HepG2 (cell line): ENCODE results near the gene PPP1CA. TPM values are rescaled to one million over a fixed set of nuclear protein-coding genes. Genes with fewer than 3 reads are reported as not detected.

Experiments used
- ATAC-seq: fragments of 200-7000 bp; cut with Tn5 transposase; 3 replicates; pipeline ENCODE4 v1.9.1; 2020; ENCODE audit warnings: mild to moderate bottlenecking, moderate library complexity
- BruUV-seq: library from RNA; stranded (reverse); fragments of 400-500 nt; replicated peaks from 2 replicates; lab custom pipeline; 2021; lab: Mats Ljungman, UMichigan
- CTCF ChIA-PET: fragments of 300-600 bp; formaldehyde crosslinking; extraction: SDS; loops from one replicate; lab custom pipeline; 2021; ENCODE audit warnings: low total read pairs, inconsistent platforms, low intra/inter-chr PET ratio; lab: Yijun Ruan, JAX
- POLR2A ChIA-PET: fragments of 350-600 bp; sonication (Branson Sonifier 250); formaldehyde crosslinking; loops from one replicate; lab custom pipeline; 2020; ENCODE audit warnings: antibody characterized with exemption, inconsistent platforms; lab: Yijun Ruan, JAX
- DNase-seq: peaks from one replicate; pipeline ENCODE4 v3.0.0-alpha.2; 2015; ENCODE audit warnings: low spot score
- FAIRE-seq: peaks from 3 replicates; lab custom pipeline; 2011; peaks lifted over from hg19 to GRCh38; lab: Jason Lieb, UNC
- H2AFZ ChIP-seq: one replicate; pipeline ENCODE4 v1.6.1; 2011; ENCODE audit warnings: low read length, inconsistent platforms
- H3K27ac ChIP-seq: fragments of 300-600 bp; 3 replicates; pipeline ENCODE4 v1.8.0; 2011; ENCODE audit warnings: mixed run types, mild to moderate bottlenecking, mixed read lengths, low read length, inconsistent platforms; ENCODE audit not compliant: insufficient read depth; ENCODE audit errors: extremely low read length
- H3K27me3 ChIP-seq, 2 experiments: fragments of 200-600 bp in 1 of 2; 2 replicates in 1 of 2; 3 replicates in 1 of 2; pipeline versions ENCODE4 v1.6.0 to v1.8.0; 2011; ENCODE audit warnings: low read length in 2 of 2, mild to moderate bottlenecking in 2 of 2, moderate library complexity in 2 of 2, inconsistent platforms in 1 of 2; ENCODE audit not compliant: insufficient read depth in 2 of 2, control insufficient read depth in 1 of 2
- H3K36me3 ChIP-seq, 2 experiments: fragments of 200-600 bp in 1 of 2; replicated peaks in 1 of 2; 2 replicates in 1 of 2; 3 replicates in 1 of 2; pipeline versions ENCODE4 v1.5.1 to v1.8.0; 2011; ENCODE audit warnings: low read length in 2 of 2, inconsistent platforms in 1 of 2; ENCODE audit not compliant: insufficient read depth in 2 of 2, control insufficient read depth in 1 of 2
- H3K4me1 ChIP-seq: 2 replicates; pipeline ENCODE4 v1.5.1; 2012; ENCODE audit warnings: low read length, inconsistent platforms; ENCODE audit not compliant: insufficient read depth
- H3K4me2 ChIP-seq: 2 replicates; pipeline ENCODE4 v1.6.0; 2011; ENCODE audit warnings: low read depth, low read length, inconsistent platforms
- H3K4me3 ChIP-seq, 3 experiments: fragments of 200-600 bp in 1 of 3; sonication (generic), shearing (Covaris generic) in 1 of 3; replicated peaks in 1 of 3; 2 replicates each; pipeline ENCODE4 v1.5.1; 2011 to 2016; ENCODE audit warnings: low read length in 3 of 3, inconsistent platforms in 2 of 3, low read depth in 2 of 3, mild to moderate bottlenecking in 2 of 3, control low read depth in 1 of 3, mixed read lengths in 1 of 3; ENCODE audit not compliant: insufficient read depth in 1 of 3
- H3K79me2 ChIP-seq: one replicate; pipeline ENCODE4 v1.6.1; 2011; ENCODE audit warnings: low read length, inconsistent platforms; ENCODE audit not compliant: insufficient read depth
- H3K9ac ChIP-seq: 2 replicates; pipeline ENCODE4 v1.6.0; 2011; ENCODE audit warnings: mild to moderate bottlenecking, low read depth, low read length, inconsistent platforms; ENCODE audit not compliant: insufficient read depth
- H3K9me3 ChIP-seq: 2 replicates; pipeline ENCODE4 v1.5.1; 2012; ENCODE audit warnings: mild to moderate bottlenecking, low read length
- H4K20me1 ChIP-seq: 2 replicates; pipeline ENCODE4 v1.6.0; 2011; ENCODE audit warnings: inconsistent platforms, mild to moderate bottlenecking, low read length, moderate library complexity; ENCODE audit not compliant: insufficient read depth
- ARNT ChIP-seq: fragments of 450-650 bp; IDR thresholded peaks from 2 replicates; pipeline ENCODE4 v1.6.1; 2017
- CHCHD3 ChIP-seq: sonication (generic); formaldehyde crosslinking; IDR thresholded peaks from 2 replicates; pipeline ENCODE4 v1.8.0; 2022; ENCODE audit warnings: mild to moderate bottlenecking, missing genetic modification reagents, moderate library complexity
- EEA1 ChIP-seq: sonication (generic); formaldehyde crosslinking; IDR thresholded peaks from 2 replicates; pipeline ENCODE4 v1.5.1; 2020; ENCODE audit warnings: mild to moderate bottlenecking, missing genetic modification reagents, borderline replicate concordance
- FOXO1 ChIP-seq: sonication (generic); formaldehyde crosslinking; IDR thresholded peaks from 2 replicates; pipeline ENCODE4 v1.4.0; 2020; ENCODE audit warnings: missing genetic modification reagents
- TERF1 ChIP-seq: sonication (generic); formaldehyde crosslinking; IDR thresholded peaks from 2 replicates; pipeline ENCODE4 v1.8.0; 2022; ENCODE audit warnings: mild to moderate bottlenecking, missing genetic modification reagents, moderate library complexity
- TMF1 ChIP-seq: sonication (generic); formaldehyde crosslinking; IDR thresholded peaks from 2 replicates; pipeline ENCODE4 v1.8.1; 2022; ENCODE audit warnings: low read depth, missing genetic modification reagents
- ZNF235 ChIP-seq: sonication (generic); formaldehyde crosslinking; IDR thresholded peaks from 2 replicates; pipeline ENCODE4 v1.8.1; 2023; ENCODE audit warnings: mild to moderate bottlenecking, missing genetic modification reagents, borderline replicate concordance
- ZNF737 ChIP-seq: sonication (generic); formaldehyde crosslinking; IDR thresholded peaks from 2 replicates; pipeline ENCODE4 v1.5.0; 2020; ENCODE audit warnings: missing genetic modification reagents, mild to moderate bottlenecking, borderline replicate concordance
- WGBS: methylation state at CpG from one replicate; pipeline ENCODE4 v1.1.6; 2017; ENCODE audit warnings: low lambda C conversion rate; 5-methylcytosine and 5-hydroxymethylcytosine counted together
- in situ Hi-C: cut with HindIII; loops from 2 replicates; pipeline ENCODE4 v1.10.0; 2017; ENCODE audit warnings: low pct_unique_long_range_greater_than_20kb; ENCODE audit not compliant: extremely low pct_ligation_motif_present
- intact Hi-C: fragments of 100-400 bp; cut with micrococcal nuclease; formaldehyde crosslinking; loops from one replicate; pipeline ENCODE4 v1.10.0; 2022; ENCODE audit not compliant: unreplicated experiment
- polyA plus RNA-seq, 8 experiments: library from polyadenylated mRNA; depleted of rRNA in 3 of 8; stranded (reverse) in 7 of 8; unstranded in 1 of 8; fragments of >200 nt; fragmentation: Illumina TruSeq in 4 of 8; extraction: Trizol in 4 of 8; gene quantifications; 2 replicates each; pipeline versions ENCODE4 v1.2.1 to v1.2.3, GENCODE V29; 2011 to 2016; ENCODE audit warnings: low read depth in 4 of 8, missing spikeins in 1 of 8, mixed read lengths in 1 of 8; ENCODE audit not compliant: insufficient read depth in 1 of 8
- total RNA-seq, 5 experiments: library from RNA; depleted of rRNA; stranded (reverse); fragments of >200 nt; fragmentation: Illumina TruSeq; extraction: Trizol; gene quantifications; 2 replicates each; pipeline ENCODE4 v1.2.3, GENCODE V29; 2016; ENCODE audit warnings: low read depth in 1 of 5
- TF ChIP-seq, protein P1 (sequence below): sonication (generic); formaldehyde crosslinking; IDR thresholded peaks from 2 replicates; pipeline ENCODE4 v1.5.0; 2020; ENCODE audit warnings: missing genetic modification reagents
- TF ChIP-seq, protein P2 (sequence below): sonication (generic); formaldehyde crosslinking; IDR thresholded peaks from 2 replicates; pipeline ENCODE4 v1.5.0; 2020; ENCODE audit warnings: mild to moderate bottlenecking, missing genetic modification reagents, moderate library complexity

PPP1CA gene
- total and polyA plus RNA-seq, 2 of the 13 experiments (the other 11 are each of a cell fraction or from before 2014, with no cell fraction given): 149 to 170 TPM

DNA sequence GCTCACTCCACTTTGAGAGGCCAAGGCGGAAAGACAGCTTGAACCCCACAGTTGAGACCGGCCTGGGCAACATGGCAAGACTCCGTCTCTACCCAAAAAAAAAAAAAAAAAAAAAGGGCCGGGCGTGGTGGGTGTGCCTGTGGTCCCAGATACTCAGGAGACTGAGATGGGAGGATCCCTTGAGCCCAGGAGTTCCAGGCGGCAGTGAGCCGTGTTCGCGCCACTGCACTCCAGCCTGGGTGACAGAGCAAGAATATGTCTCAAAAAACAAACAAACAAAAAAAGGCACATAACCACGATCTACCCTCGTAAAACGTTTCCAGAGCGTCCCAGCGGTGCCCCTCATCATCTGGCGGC, 10.7 kb downstream of the PPP1CA start:
- DNase-seq: no peak
- H4K20me1 ChIP-seq: no peaks in the 10 kb centered on the region
- H3K9me3 ChIP-seq: no peaks in the 10 kb centered on the region
- 13% methylated on average over 15 of the region's 15 CpGs for WGBS
- peak overlapping the region; percentile 80 for H3K9ac ChIP-seq
- in situ Hi-C loops: no loop called here
- intact Hi-C loops: no loop called here
- no peak for ATAC-seq
- H3K79me2 ChIP-seq: peaks cover 10% of the 10 kb centered on the region
- no peak overlapping the region for H2AFZ ChIP-seq
- H3K27me3 ChIP-seq: peaks cover 1 to 9% of the 10 kb centered on the region in 2 experiments; a peak in 3 of 5 replicates
- POLR2A ChIA-PET: interaction anchor here (1.0 to 3.8 kb wide), 7 partner anchors 10 to 92 kb away, joined by 4 to 81 read pairs (median 10); partner anchors contain the start of genes AIP, CLCF1, POLD4 and PPP1CA
- no TSS peak for BruUV-seq
- CTCF ChIA-PET: interaction anchor here (2.4 kb wide), 1 partner anchor 115 kb away, joined by 18 read pairs; the partner anchor contains the start of gene PITPNM1
- TF ChIP-seq ZNF737 (CRISPR knock-in tag): 0 out of 2 replicates have a peak, but pooled peaks have one; percentile 21
- 0 out of 2 replicates have a peak, but pooled peaks have one; percentile 31 for TF ChIP-seq CHCHD3
- TF ChIP-seq, protein P1, sequence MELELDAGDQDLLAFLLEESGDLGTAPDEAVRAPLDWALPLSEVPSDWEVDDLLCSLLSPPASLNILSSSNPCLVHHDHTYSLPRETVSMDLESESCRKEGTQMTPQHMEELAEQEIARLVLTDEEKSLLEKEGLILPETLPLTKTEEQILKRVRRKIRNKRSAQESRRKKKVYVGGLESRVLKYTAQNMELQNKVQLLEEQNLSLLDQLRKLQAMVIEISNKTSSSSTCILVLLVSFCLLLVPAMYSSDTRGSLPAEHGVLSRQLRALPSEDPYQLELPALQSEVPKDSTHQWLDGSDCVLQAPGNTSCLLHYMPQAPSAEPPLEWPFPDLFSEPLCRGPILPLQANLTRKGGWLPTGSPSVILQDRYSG (CRISPR knock-in tag): no peak
- no peak for TF ChIP-seq ARNT
- H3K4me1 ChIP-seq: peaks cover 43% of the 10 kb centered on the region
- peaks cover 3 to 5% of the 10 kb centered on the region in 2 experiments; a peak in 1 of 5 replicates for H3K36me3 ChIP-seq
- H3K4me3 ChIP-seq: peak overlapping the region; percentile 64 to 85 (median 78)
- peak overlapping the region; percentile 97 for H3K4me2 ChIP-seq
- no peak for FAIRE-seq
- peak overlapping the region; percentile 82 for H3K27ac ChIP-seq

DNA sequence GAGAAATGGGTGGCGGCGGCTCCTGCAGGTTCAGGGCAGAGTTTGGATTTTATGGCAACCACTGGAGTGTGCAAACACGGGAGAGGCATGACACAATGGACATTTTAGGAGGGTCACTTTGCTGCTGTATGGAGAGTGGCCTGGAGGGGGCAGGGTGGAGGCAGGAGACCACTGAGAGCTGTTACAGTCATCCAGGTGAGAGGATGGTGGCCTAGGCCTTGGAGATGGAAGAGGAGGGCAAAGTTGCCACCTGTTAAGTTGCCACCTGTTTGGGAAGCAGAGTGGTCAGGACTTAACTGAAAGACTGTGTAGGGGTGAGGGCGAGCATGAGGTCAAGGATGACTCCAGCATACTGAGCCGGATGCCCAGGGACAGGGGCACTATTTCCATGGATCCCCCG, 12.2 kb downstream of the PPP1CA start:
- POLR2A ChIA-PET: interaction anchor here (0.9 to 1.3 kb wide), 4 partner anchors 12 to 93 kb away, joined by 3 to 9 read pairs (median 3); partner anchors contain the start of genes AIP, POLD4 and PPP1CA
- no peak overlapping the region for H3K4me2 ChIP-seq
- no peaks in the 10 kb centered on the region for H3K9me3 ChIP-seq
- no peak overlapping the region for H3K9ac ChIP-seq
- ATAC-seq (peak; percentile 65), FAIRE-seq (peak; percentile 88), DNase-seq (peak; percentile 64)
- no peak overlapping the region for H3K27ac ChIP-seq
- peaks cover 1 to 18% of the 10 kb centered on the region in 2 experiments; a peak in 3 of 5 replicates for H3K27me3 ChIP-seq
- peaks cover 10% of the 10 kb centered on the region for H3K79me2 ChIP-seq
- CTCF ChIA-PET: interaction anchor here (2.4 kb wide), 1 partner anchor 116 kb away, joined by 18 read pairs; the partner anchor contains the start of gene PITPNM1
- no peak overlapping the region for H3K4me3 ChIP-seq
- in situ Hi-C loops: loop anchor here (5.0 kb wide), 1 partner anchor 37 kb away; the partner anchor contains the start of gene POLD4
- 39% methylated on average over 6 of the region's 6 CpGs for WGBS
- peaks cover 0 to 2% of the 10 kb centered on the region in 2 experiments; a peak in 1 of 5 replicates for H3K36me3 ChIP-seq
- intact Hi-C loops: loop anchor here (1.0 to 10.0 kb wide), 2 partner anchors 116 to 145 kb away; partner anchors contain the start of gene PITPNM1
- BruUV-seq: no TSS peak
- peaks cover 43% of the 10 kb centered on the region for H3K4me1 ChIP-seq
- no peak overlapping the region for H2AFZ ChIP-seq
- H4K20me1 ChIP-seq: no peaks in the 10 kb centered on the region
- TF ChIP-seq, protein P1 (CRISPR knock-in tag): no peak
- TF ChIP-seq, protein P2, sequence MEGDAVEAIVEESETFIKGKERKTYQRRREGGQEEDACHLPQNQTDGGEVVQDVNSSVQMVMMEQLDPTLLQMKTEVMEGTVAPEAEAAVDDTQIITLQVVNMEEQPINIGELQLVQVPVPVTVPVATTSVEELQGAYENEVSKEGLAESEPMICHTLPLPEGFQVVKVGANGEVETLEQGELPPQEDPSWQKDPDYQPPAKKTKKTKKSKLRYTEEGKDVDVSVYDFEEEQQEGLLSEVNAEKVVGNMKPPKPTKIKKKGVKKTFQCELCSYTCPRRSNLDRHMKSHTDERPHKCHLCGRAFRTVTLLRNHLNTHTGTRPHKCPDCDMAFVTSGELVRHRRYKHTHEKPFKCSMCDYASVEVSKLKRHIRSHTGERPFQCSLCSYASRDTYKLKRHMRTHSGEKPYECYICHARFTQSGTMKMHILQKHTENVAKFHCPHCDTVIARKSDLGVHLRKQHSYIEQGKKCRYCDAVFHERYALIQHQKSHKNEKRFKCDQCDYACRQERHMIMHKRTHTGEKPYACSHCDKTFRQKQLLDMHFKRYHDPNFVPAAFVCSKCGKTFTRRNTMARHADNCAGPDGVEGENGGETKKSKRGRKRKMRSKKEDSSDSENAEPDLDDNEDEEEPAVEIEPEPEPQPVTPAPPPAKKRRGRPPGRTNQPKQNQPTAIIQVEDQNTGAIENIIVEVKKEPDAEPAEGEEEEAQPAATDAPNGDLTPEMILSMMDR: peak; percentile 85
- no peak for TF ChIP-seq EEA1
- 0 out of 2 replicates have a peak, but pooled peaks have one; percentile 34 for TF ChIP-seq TMF1 (CRISPR knock-in tag)
- TF ChIP-seq ZNF235 (CRISPR knock-in tag): no peak
- no peak for TF ChIP-seq TERF1 (CRISPR knock-in tag)
- no peak for TF ChIP-seq FOXO1 (CRISPR knock-in tag)
